IMR-90 (cell line): ENCODE data around the gene RBM11. TPM values are rescaled to one million over a fixed set of nuclear protein-coding genes. Genes with fewer than 3 reads are reported as not detected.

Source experiments
- ATAC-seq: fragments of 200-7000 bp; cut with Tn5 transposase; 2 replicates; pipeline ENCODE4 v1.9.1; 2020; ENCODE audit warnings: low read depth, mild to moderate bottlenecking, moderate library complexity
- BruUV-seq: library from RNA; stranded (reverse); fragments of 400-500 nt; replicated peaks from 2 replicates; lab custom pipeline; 2021; lab: Mats Ljungman, UMichigan
- CTCF ChIA-PET: fragments of 300-600 bp; formaldehyde crosslinking; extraction: SDS; loops from one replicate; lab custom pipeline; 2021; ENCODE audit warnings: antibody characterized with exemption; lab: Yijun Ruan, JAX
- POLR2A ChIA-PET: fragments of 300-600 bp; sonication (Branson Sonifier 250); formaldehyde crosslinking; loops from one replicate; lab custom pipeline; 2022; ENCODE audit warnings: antibody characterized with exemption; ENCODE audit not compliant: unreplicated experiment; lab: Charles Lee
- DNase-seq: peaks from one replicate; pipeline ENCODE4 v3.0.0; 2013
- H2AFZ ChIP-seq: replicated peaks from 2 replicates; pipeline ENCODE3; 2013; ENCODE audit warnings: low read length, mild to moderate bottlenecking; ENCODE audit not compliant: poor library complexity
- H2AK5ac ChIP-seq: 2 replicates; pipeline ENCODE4 v1.6.1; 2013; ENCODE audit warnings: low read depth, low read length, inconsistent platforms
- H2AK9ac ChIP-seq: replicated peaks from 2 replicates; pipeline ENCODE3; 2013; ENCODE audit warnings: mild to moderate bottlenecking, low read depth, low read length, moderate library complexity; ENCODE audit not compliant: poor library complexity
- H2BK120ac ChIP-seq: 2 replicates; pipeline ENCODE4 v1.6.1; 2013; ENCODE audit warnings: low read depth, low read length, inconsistent platforms
- H2BK15ac ChIP-seq: 3 replicates; pipeline ENCODE4 v1.6.1; 2013; ENCODE audit warnings: low read depth, low read length, inconsistent platforms
- H2BK20ac ChIP-seq: 2 replicates; pipeline ENCODE4 v1.6.1; 2013; ENCODE audit warnings: low read depth, mild to moderate bottlenecking, inconsistent platforms, low read length, moderate library complexity
- H2BK5ac ChIP-seq: 2 replicates; pipeline ENCODE4 v1.6.1; 2013; ENCODE audit warnings: mild to moderate bottlenecking, low read depth, low read length, inconsistent platforms; ENCODE audit not compliant: poor library complexity, severe bottlenecking
- H3K14ac ChIP-seq: replicated peaks from 2 replicates; pipeline ENCODE4 v1.6.1; 2013; ENCODE audit warnings: low read depth, low read length, inconsistent platforms
- H3K18ac ChIP-seq: 2 replicates; pipeline ENCODE4 v1.6.1; 2013; ENCODE audit warnings: low read depth, low read length, control low read depth
- H3K23ac ChIP-seq: 2 replicates; pipeline ENCODE4 v1.6.1; 2013; ENCODE audit warnings: low read depth, low read length, inconsistent platforms
- H3K27ac ChIP-seq: 2 replicates; pipeline ENCODE4 v1.5.1; 2013; ENCODE audit warnings: mild to moderate bottlenecking, control low read depth, low read length; ENCODE audit not compliant: insufficient read depth
- H3K27me3 ChIP-seq: 2 replicates; pipeline ENCODE4 v1.6.1; 2013; ENCODE audit warnings: low read length; ENCODE audit not compliant: control insufficient read depth, insufficient read depth
- H3K36me3 ChIP-seq: 2 replicates; pipeline ENCODE4 v1.6.1; 2013; ENCODE audit warnings: low read length, mixed read lengths; ENCODE audit not compliant: control insufficient read depth, insufficient read depth
- H3K4ac ChIP-seq: 2 replicates; pipeline ENCODE4 v1.6.1; 2013; ENCODE audit warnings: low read depth, low read length, inconsistent platforms
- H3K4me1 ChIP-seq: 2 replicates; pipeline ENCODE4 v1.6.1; 2013; ENCODE audit warnings: low read length, mixed read lengths; ENCODE audit not compliant: control insufficient read depth, insufficient read depth
- H3K4me2 ChIP-seq: 2 replicates; pipeline ENCODE4 v1.6.1; 2013; ENCODE audit warnings: low read depth, mild to moderate bottlenecking, control low read depth, low read length, moderate library complexity
- H3K4me3 ChIP-seq: 2 replicates; pipeline ENCODE4 v1.5.1; 2013; ENCODE audit warnings: low read depth, mild to moderate bottlenecking, control low read depth, low read length, moderate library complexity; ENCODE audit not compliant: insufficient read depth
- H3K56ac ChIP-seq: 2 replicates; pipeline ENCODE4 v1.6.1; 2013; ENCODE audit warnings: low read length, inconsistent platforms; ENCODE audit not compliant: insufficient read depth; ENCODE audit errors: extremely low read depth
- H3K79me1 ChIP-seq, 2 experiments: 2 replicates each; pipeline ENCODE4 v1.6.1; 2013; ENCODE audit warnings: low read length in 2 of 2, inconsistent platforms in 1 of 2, low read depth in 1 of 2
- H3K9ac ChIP-seq: 2 replicates; pipeline ENCODE4 v1.6.1; 2013; ENCODE audit warnings: low read depth, low read length, control low read depth
- H3K9me1 ChIP-seq: 2 replicates; pipeline ENCODE4 v1.6.1; 2013; ENCODE audit warnings: low read length, inconsistent platforms; ENCODE audit not compliant: insufficient read depth
- H3K9me3 ChIP-seq: 2 replicates; pipeline ENCODE4 v1.6.1; 2013; ENCODE audit warnings: low read length; ENCODE audit not compliant: control insufficient read depth, insufficient read depth
- H4K20me1 ChIP-seq: 2 replicates; pipeline ENCODE4 v1.6.1; 2013; ENCODE audit warnings: low read length, inconsistent platforms; ENCODE audit not compliant: insufficient read depth
- H4K5ac ChIP-seq: 2 replicates; pipeline ENCODE4 v1.6.1; 2013; ENCODE audit warnings: mild to moderate bottlenecking, low read depth, low read length, control low read depth
- H4K8ac ChIP-seq, 2 experiments: 2 replicates each; pipeline ENCODE4 v1.6.1; 2013; ENCODE audit warnings: low read depth in 2 of 2, low read length in 2 of 2, control low read depth in 1 of 2, inconsistent platforms in 1 of 2
- H4K91ac ChIP-seq: 2 replicates; pipeline ENCODE4 v1.6.1; 2013; ENCODE audit warnings: low read depth, low read length, inconsistent platforms; ENCODE audit not compliant: insufficient read depth
- BHLHE40 ChIP-seq: fragments of 150-350 bp; IDR thresholded peaks from 2 replicates; pipeline ENCODE4 v1.6.1; 2016; ENCODE audit warnings: mild to moderate bottlenecking, low read depth, low read length
- CEBPB ChIP-seq: IDR thresholded peaks from 2 replicates; pipeline ENCODE4 v1.6.1; 2012; ENCODE audit warnings: low read depth, low read length, improper control_type of control experiment
- CHD1 ChIP-seq: IDR thresholded peaks from 2 replicates; pipeline ENCODE4 v1.6.1; 2012; ENCODE audit warnings: low read depth, low read length, improper control_type of control experiment
- ELK1 ChIP-seq: fragments of 150-350 bp; IDR thresholded peaks from 2 replicates; pipeline ENCODE4 v1.6.1; 2016; ENCODE audit warnings: low read depth, mild to moderate bottlenecking, low read length, moderate library complexity, borderline replicate concordance
- FOS ChIP-seq: fragments of 150-350 bp; IDR thresholded peaks from 2 replicates; pipeline ENCODE4 v1.6.1; 2016; ENCODE audit warnings: low read depth, low read length
- MAFK ChIP-seq: IDR thresholded peaks from 2 replicates; pipeline ENCODE4 v1.6.1; 2012; ENCODE audit warnings: low read depth, low read length, improper control_type of control experiment
- MAZ ChIP-seq: IDR thresholded peaks from 2 replicates; pipeline ENCODE4 v1.6.1; 2012; ENCODE audit warnings: low read depth, mild to moderate bottlenecking, low read length, improper control_type of control experiment, moderate library complexity, borderline replicate concordance
- MXI1 ChIP-seq: IDR thresholded peaks from 2 replicates; pipeline ENCODE4 v1.6.1; 2012; ENCODE audit warnings: low read depth, mild to moderate bottlenecking, low read length, moderate library complexity, borderline replicate concordance
- NFE2L2 ChIP-seq: fragments of 150-350 bp; IDR thresholded peaks from 2 replicates; pipeline ENCODE4 v1.6.1; 2016; ENCODE audit warnings: low read depth, mild to moderate bottlenecking, low read length
- POLR2A ChIP-seq: IDR thresholded peaks from 2 replicates; pipeline ENCODE4 v1.6.1; 2012; ENCODE audit warnings: mild to moderate bottlenecking, low read depth, low read length
- RAD21 ChIP-seq: IDR thresholded peaks from 2 replicates; pipeline ENCODE4 v1.6.1; 2012; ENCODE audit warnings: low read length, improper control_type of control experiment
- RCOR1 ChIP-seq: IDR thresholded peaks from 2 replicates; pipeline ENCODE4 v1.6.1; 2012; ENCODE audit warnings: mild to moderate bottlenecking, low read length, improper control_type of control experiment; ENCODE audit not compliant: insufficient replicate concordance
- RFX5 ChIP-seq: IDR thresholded peaks from 2 replicates; pipeline ENCODE4 v1.8.0; 2012; ENCODE audit warnings: low read depth, mild to moderate bottlenecking, low read length, moderate library complexity
- SMC3 ChIP-seq: fragments of 150-350 bp; IDR thresholded peaks from 2 replicates; pipeline ENCODE4 v1.6.1; 2016; ENCODE audit warnings: low read depth, mild to moderate bottlenecking, antibody characterized with exemption, low read length, moderate library complexity
- USF2 ChIP-seq: fragments of 150-350 bp; IDR thresholded peaks from 2 replicates; pipeline ENCODE4 v1.6.1; 2017; ENCODE audit warnings: mild to moderate bottlenecking, antibody characterized with exemption, low read length, low read depth
- dilution Hi-C: fragments of 300-500 bp; cut with HindIII; formaldehyde crosslinking; loops from one replicate; pipeline ENCODE4 v1.14.3; 2018; ENCODE audit warnings: low sequenced_read_pairs; ENCODE audit not compliant: unreplicated experiment
- in situ Hi-C: fragments of 300-500 bp; cut with MboI; formaldehyde crosslinking; loops from 3 replicates; pipeline ENCODE4 v1.14.3; 2019; ENCODE audit warnings: low sequenced_read_pairs, inconsistent platforms, mixed read lengths
- intact Hi-C: fragments of 100-400 bp; cut with micrococcal nuclease; formaldehyde crosslinking; loops from 2 replicates; pipeline ENCODE4 v1.10.0; 2022
- polyA plus RNA-seq, 3 experiments: library from polyadenylated mRNA; depleted of rRNA; stranded (reverse); fragments of >200 nt; gene quantifications; 2 replicates each; pipeline ENCODE4 v1.2.3, GENCODE V29; 2012; ENCODE audit warnings: low replicate concordance in 1 of 3
- total RNA-seq: library from RNA; depleted of rRNA; stranded (reverse); fragments of >200 nt; gene quantifications from 2 replicates; pipeline ENCODE4 v1.2.3, GENCODE V29; 2012
- TF ChIP-seq, protein P1 (sequence below): conservative IDR thresholded peaks from 2 replicates; pipeline ENCODE4 v1.5.1; 2012; ENCODE audit warnings: mild to moderate bottlenecking, low read depth, low read length, improper control_type of control experiment

Gene RBM11
- total and polyA plus RNA-seq, 2 of the 4 experiments (the other 2 are of a cell fraction): 0.10 to 0.18 TPM

DNA sequence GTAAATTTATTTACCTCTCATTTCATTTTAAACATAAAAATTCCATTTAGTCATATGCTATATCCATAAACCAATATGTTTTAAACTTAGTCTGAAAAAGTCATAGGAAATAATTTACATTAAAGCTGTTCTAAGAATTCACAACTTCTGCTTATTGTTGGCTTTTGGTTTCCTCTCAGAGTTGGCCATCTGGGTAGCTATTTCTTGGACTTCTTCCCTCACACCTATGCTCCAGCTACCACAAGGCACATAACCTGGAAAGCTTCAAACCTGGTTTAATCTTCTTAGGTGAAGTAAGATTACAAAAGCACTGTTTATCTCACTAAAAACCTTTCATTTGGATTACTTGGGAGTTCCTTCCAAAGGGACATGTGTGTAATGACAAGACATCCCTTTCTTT is 29.8 kb downstream of the RBM11 start:
- no peak overlapping the region for H3K4me3 ChIP-seq
- dilution Hi-C loops: no loop called here
- CTCF ChIA-PET: interaction anchor here (1.2 kb wide), 1 partner anchor 15 kb away, joined by 3 read pairs; no protein-coding TSS in a partner anchor

More for the DNA sequence above, 29.8 kb downstream of the RBM11 start:
- ATAC-seq (no peak), DNase-seq (no peak)
- no peak overlapping the region for H4K91ac ChIP-seq
- no peak for TF ChIP-seq MAZ
- TF ChIP-seq NFE2L2: no peak
- no peak for TF ChIP-seq BHLHE40
- TF ChIP-seq, protein P1, sequence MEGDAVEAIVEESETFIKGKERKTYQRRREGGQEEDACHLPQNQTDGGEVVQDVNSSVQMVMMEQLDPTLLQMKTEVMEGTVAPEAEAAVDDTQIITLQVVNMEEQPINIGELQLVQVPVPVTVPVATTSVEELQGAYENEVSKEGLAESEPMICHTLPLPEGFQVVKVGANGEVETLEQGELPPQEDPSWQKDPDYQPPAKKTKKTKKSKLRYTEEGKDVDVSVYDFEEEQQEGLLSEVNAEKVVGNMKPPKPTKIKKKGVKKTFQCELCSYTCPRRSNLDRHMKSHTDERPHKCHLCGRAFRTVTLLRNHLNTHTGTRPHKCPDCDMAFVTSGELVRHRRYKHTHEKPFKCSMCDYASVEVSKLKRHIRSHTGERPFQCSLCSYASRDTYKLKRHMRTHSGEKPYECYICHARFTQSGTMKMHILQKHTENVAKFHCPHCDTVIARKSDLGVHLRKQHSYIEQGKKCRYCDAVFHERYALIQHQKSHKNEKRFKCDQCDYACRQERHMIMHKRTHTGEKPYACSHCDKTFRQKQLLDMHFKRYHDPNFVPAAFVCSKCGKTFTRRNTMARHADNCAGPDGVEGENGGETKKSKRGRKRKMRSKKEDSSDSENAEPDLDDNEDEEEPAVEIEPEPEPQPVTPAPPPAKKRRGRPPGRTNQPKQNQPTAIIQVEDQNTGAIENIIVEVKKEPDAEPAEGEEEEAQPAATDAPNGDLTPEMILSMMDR: no peak
- TF ChIP-seq FOS: no peak
- no peak for TF ChIP-seq CHD1
- no peak for TF ChIP-seq POLR2A
- no peak for TF ChIP-seq MXI1
- no peak for TF ChIP-seq MAFK
- TF ChIP-seq RAD21: no peak
- no peak for TF ChIP-seq USF2
- TF ChIP-seq RFX5: no peak
- no peak for TF ChIP-seq CEBPB
- TF ChIP-seq SMC3: no peak
- TF ChIP-seq RCOR1: no peak
- no peak for TF ChIP-seq ELK1
- H3K23ac ChIP-seq: no peak overlapping the region
- H3K18ac ChIP-seq: no peak overlapping the region
- no peak overlapping the region for H3K14ac ChIP-seq
- H2BK120ac ChIP-seq: no peak overlapping the region
- no peak overlapping the region for H2BK15ac ChIP-seq
- no peaks in the 10 kb centered on the region for H3K9me3 ChIP-seq
- H3K36me3 ChIP-seq: no peaks in the 10 kb centered on the region
- in situ Hi-C loops: no loop called here
- no peak overlapping the region for H4K8ac ChIP-seq
- no peak overlapping the region for H3K4me2 ChIP-seq
- no peaks in the 10 kb centered on the region for H3K9me1 ChIP-seq
- no peak overlapping the region for H3K27ac ChIP-seq
- no peaks in the 10 kb centered on the region for H4K20me1 ChIP-seq
- no peak overlapping the region for H2AK9ac ChIP-seq
- H2AFZ ChIP-seq: no peak overlapping the region
- no peak overlapping the region for H2AK5ac ChIP-seq
- no peak overlapping the region for H3K4ac ChIP-seq
- H3K56ac ChIP-seq: no peak overlapping the region
- H3K4me1 ChIP-seq: no peaks in the 10 kb centered on the region
- H3K79me1 ChIP-seq: no peaks in the 10 kb centered on the region
- no peak overlapping the region for H2BK5ac ChIP-seq
- no TSS peak for BruUV-seq
- H2BK20ac ChIP-seq: no peak overlapping the region
- H3K27me3 ChIP-seq: no peaks in the 10 kb centered on the region
- intact Hi-C loops: no loop called here
- POLR2A ChIA-PET: no interaction called here
- no peak overlapping the region for H3K9ac ChIP-seq
- no peak overlapping the region for H4K5ac ChIP-seq
